NK-92 (cell line): ENCODE data around the gene UNC5B.

Source experiments
- DNase-seq: peaks from one replicate; lab custom pipeline; 2025; ENCODE audit not compliant: unreplicated experiment; lab: John Stamatoyannopoulos, UW

The UNC5B gene

GRCh38 chr10:71253981-71254818, 41.8 kb downstream of the UNC5B start:
- DNase-seq, result no peak

DNA sequence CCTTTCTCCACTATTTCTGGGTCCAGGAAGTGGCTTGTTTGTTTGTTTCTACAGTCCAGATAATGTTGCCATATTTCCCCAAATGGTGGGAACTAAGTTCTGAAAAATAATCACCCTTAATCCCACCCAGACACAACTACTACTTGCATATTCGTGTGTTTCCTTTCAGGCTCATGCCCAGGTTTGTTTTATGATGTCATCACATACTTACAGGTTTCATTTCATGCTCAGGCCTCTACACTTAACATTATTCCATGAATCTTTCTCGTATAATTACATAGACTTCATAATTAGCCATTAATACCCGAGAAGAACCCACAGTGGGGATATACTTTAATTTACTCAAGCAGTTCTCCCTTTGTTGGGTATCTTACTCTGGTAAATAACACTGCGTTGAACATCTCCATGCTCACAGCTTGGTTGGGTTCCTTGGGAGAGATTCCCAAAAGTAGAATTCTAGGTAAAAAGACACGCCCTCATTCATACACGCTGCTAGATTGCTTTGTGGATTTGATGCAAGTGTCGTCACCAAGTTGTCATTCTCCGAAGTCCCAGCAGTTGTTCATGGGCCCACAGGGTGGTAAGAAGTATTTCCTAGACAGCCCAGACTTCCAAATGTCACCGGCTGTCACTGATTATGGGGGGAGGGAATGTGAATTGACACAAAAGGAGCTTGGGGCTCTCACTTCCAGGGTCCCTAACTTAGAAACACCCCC, 42.6 kb downstream of the UNC5B start:
- DNase-seq, result no peak

GRCh38 chr10:71255550-71255807, 43.1 kb downstream of the UNC5B start:
- no peak for DNase-seq

GRCh38 chr10:71255808-71256660, 43.7 kb downstream of the UNC5B start:
- DNase-seq, result no peak

DNA sequence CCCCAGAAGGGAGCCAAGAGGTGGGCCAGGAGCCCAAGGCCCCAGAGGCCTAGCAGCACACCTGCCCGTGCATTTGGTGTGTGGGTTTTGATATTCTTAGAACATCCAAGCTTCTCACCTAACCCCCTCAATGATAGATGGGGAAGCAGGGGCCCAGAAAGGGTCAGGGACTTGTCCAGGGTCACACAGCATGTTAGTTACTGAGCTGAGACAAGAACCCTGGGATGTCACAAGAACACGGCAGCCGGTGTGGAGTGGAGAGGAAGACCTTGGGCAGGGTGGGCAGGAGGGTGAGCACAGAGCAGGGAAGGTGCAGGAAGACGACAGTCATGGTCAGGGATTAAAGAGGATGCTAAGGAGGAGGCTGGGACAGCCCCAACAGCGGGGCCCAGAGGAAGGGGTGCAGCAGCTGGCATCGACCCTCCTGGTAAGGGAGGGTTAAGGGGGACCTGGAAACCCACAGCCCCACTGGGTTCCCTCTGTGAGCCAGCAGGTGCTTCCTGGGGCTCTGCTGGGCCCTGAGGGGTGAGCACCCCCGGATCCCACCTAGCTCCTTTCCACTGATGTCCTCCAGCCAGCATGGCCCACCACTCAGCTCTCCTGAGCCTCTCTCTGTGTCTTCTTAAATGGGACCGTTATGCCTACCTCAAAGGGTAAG, 44.4 kb downstream of the UNC5B start:
- no peak for DNase-seq

DNA sequence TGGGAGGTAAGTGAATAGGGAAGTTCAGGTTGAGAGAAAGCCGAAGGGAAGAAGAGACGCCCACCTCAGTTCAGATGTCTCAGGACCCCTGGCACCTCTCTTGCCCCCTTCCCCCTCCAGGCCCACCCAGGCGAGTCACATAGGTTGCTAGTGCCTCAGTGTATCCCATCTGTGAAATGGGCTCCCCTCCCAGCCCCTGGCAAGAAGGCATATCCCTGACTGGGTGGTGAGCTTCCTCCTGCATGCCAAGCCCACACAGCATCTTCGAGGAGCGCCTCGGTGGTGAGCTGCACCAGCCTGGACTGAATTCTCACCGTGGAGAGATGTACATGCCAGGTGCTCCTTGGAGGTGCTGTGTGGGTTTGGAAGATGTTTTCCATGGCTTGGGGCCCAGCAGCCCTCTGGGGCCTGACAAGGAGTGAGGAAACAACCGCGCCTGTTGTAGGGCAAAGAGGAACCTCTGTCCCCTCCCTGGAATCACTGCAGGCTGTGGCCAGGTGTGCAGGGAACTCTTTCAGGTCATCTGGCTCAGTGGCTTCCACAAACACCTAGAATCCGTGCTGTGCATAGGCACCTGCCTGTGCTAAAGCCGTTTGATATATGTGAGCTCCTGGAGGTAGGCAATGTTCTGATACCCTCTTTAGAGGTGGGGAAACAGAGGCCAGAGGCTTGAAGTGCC, 45.1 kb downstream of the UNC5B start:
- DNase-seq, result no peak

- no peak for DNase-seq
These were observed 45.7 kb downstream of the UNC5B start for GRCh38 chr10:71258046-71258445.

DNA sequence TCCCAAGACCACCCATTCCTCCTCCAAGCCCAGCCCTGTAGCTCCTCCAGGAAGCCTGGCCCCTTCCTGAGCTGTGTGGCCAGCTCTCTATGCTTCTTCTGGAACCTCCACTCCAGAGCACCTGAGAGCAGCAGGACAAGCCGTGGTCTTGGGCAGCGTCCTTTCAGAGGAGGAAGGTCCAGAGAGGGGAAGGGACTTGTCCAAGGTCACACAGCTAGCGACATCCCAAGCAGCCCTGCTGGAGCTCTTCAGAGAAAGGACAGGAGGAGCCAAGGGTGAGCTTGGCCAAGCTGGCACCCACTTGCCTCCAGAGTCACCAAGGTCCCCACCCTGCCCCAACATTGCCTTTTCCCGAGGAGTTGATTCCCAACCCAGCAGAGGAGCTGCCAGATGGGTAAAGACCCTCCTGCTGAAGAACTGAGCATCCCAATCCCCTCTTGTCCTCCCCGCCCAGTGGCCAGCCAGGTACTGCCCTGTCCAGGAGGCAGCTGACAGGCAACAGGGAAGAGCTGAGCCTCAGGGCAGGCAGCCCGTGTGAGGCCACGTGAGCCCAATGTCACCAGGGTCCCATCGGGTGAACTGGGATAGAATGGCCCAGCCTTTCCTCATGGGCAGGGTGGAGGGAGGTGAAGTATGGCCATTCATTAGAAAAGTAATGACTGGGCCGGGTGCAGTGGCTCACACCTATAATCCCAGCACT, 46.2 kb downstream of the UNC5B start:
- no peak for DNase-seq

DNA sequence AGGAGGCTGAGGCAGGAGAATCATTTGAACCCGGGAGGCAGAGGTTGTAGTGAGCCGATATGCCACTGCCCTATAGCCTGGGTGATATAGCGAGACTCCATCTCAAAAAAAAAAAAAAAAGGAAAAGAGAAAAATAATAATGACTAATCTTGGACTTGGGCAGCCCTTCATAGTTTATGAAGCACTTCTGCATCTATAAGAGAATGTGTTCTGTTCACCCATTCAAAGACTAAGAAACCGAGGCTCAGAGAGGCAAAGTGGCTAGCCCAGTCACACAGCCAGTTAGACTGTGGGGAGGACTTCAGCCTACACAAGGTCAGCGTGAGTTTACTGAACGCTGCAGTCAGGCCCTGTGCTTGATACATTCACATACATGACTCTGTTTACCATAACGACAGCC, 46.9 kb downstream of the UNC5B start:
- DNase-seq, result no peak

GRCh38 chr10:71259815-71260501, 47.6 kb downstream of the UNC5B start:
- no peak for DNase-seq

- no peak for DNase-seq
These were observed 48.4 kb downstream of the UNC5B start for GRCh38 chr10:71260622-71261325.

DNA sequence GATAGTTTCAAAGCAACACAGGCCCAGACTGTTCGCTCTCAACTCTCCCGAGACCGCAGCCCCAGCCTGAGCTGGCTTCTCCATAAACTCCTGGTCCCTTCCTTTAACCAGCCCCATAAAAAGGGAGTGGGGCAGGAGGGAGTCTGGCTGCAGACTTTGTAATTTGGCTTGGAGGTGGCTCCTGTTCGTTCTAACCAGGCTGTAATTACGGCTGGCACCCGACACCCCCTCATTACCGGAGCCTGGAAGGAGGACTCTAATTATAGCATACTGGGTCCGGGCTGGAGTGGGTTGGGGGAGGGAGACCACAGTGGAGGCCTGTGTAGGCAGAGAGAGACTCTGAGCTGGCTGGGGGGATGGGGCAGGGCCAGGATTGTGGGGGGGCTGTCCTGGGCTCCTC, 49.7 kb downstream of the UNC5B start:
- no peak for DNase-seq

GRCh38 chr10:71262817-71263216, 50.4 kb downstream of the UNC5B start:
- DNase-seq, result no peak

DNA sequence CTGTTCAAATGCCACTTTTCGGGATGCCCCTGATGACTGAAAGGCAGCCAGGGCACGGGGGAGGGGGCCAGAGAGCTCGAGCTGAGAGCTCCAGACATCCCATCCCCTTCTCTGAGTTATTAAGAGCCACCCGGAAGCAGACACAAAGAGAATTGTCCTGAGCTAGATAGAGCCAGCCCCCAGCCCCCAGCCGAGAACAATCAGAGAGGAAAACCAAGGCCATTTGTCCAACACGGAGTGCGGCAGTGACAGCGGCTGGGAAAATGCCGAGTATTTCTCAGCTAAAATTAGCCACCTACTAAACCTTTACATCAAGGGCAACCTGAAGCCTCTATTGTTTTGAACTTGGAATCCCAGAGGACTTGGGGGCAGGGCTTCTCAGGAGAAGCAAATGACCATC, 51.0 kb downstream of the UNC5B start:
- no peak for DNase-seq

DNA sequence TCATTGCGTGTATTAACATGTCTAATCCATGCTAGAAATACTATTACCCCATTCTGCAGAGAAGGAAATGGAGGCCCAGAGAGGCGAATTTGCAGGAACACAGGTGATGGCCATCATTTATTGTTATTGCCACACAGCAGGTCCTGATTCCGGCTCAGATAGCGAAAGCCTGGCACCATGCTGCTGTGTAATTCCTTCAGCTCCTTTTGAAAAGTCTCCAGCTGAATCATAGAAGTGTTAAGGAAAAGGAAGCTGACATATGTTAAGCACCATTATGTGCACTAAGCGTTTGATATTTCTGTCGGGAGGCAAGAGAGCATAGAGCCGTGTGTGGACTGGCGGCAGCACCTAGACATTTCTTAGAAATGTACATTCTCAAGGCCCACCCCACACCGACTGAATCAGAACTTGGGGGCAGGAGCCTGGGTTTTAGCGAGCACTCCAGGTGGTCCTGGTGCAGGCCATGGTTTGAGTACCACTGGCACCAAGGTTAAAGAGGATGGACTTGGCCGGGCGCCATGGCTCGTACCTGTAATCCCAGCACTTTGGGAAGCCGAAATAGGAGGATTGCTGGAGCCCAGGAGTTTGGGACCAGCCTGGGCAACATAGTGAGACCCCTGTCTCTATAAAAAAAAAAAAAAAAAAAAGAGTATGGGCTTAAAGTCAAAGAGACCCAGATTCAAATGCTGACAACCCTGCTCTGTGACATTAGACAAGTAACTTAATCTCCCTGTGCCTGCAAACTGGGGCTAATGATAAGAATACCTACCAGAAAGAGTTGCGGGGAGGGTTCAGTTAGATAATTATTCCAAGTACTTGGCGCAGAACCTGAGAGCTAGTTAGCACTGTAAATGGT, 52.2 kb downstream of the UNC5B start:
- no peak for DNase-seq

DNA sequence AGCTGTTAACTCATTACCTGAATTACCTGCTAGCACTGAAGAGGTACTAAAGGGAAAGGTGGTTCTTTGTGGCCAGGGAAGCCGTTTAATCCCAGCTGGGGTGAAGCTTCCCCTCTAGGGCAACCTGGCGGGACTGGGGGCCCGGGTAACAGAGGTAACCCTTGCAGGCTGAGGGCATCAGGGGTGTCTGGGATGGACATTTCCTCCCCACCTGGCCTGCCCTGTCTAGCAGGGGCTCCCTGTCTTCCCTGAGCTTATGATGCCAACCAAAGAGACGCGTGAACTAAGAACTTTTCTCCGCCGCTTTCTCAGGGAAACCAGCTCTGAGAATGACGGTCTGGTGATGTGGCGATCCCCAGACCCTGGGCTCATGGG, 52.8 kb downstream of the UNC5B start:
- no peak for DNase-seq

DNA sequence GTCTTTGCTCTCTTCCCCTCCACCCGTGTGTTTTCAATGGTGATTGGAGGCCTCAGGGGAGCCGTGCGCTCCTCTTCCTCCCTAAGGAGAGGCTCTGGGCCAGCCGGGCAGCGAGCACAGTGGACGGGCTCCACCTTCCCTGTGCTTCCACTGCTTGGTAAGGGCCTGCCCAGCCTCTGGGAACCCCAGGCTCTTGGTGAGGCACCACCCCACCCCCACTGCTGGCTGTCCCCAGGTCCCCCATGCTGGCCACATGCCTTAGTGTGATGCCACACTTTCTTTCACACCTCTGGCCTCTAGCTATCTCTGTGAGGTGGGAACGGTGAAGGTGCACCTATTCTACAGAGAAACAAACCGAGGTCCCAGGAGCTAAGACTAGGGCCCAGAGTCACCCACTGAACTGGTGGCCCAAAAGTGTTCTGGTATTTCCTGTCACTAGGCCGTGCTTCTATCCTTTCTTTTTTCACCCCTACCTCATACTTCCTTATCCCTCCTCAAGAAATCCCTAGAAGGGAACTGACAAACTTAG, 53.3 kb downstream of the UNC5B start:
- DNase-seq, result no peak
